DND-41 (cell line): ENCODE results near the gene LINC00237.

Experiments
- ATAC-seq: fragments of 200-7000 bp; cut with Tn5 transposase; 3 replicates; pipeline ENCODE4 v1.9.1; 2021; ENCODE audit warnings: low read depth; ENCODE audit not compliant: insufficient read depth
- DNase-seq: peaks from one replicate; pipeline ENCODE4 v3.0.0-alpha.2; 2020
- H2AFZ ChIP-seq: 2 replicates; pipeline ENCODE4 v1.6.0; 2012; ENCODE audit warnings: low read depth, low read length
- H3K27ac ChIP-seq: 2 replicates; pipeline ENCODE4 v1.5.1; 2012; ENCODE audit warnings: low read length, inconsistent platforms
- H3K27me3 ChIP-seq: fragments of 200-600 bp; sonication (generic); 2 replicates; pipeline ENCODE4 v1.6.0; 2012; ENCODE audit warnings: low read length, mild to moderate bottlenecking, inconsistent platforms; ENCODE audit not compliant: insufficient read depth, poor library complexity
- H3K36me3 ChIP-seq: 2 replicates; pipeline ENCODE4 v1.5.1; 2012; ENCODE audit warnings: low read length, inconsistent platforms; ENCODE audit not compliant: insufficient read depth
- H3K4me1 ChIP-seq: 2 replicates; pipeline ENCODE4 v1.5.1; 2012; ENCODE audit warnings: mild to moderate bottlenecking, low read length; ENCODE audit not compliant: insufficient read depth
- H3K4me2 ChIP-seq: 2 replicates; pipeline ENCODE4 v1.6.0; 2012; ENCODE audit warnings: mild to moderate bottlenecking, moderate library complexity, low read length, inconsistent platforms; ENCODE audit not compliant: insufficient read depth
- H3K4me3 ChIP-seq, 2 experiments: fragments of 200-600 bp in 1 of 2; shearing (Covaris generic) in 1 of 2; 2 replicates each; pipeline ENCODE4 v1.5.1; 2012 to 2016; ENCODE audit warnings: inconsistent platforms in 2 of 2, low read length in 2 of 2, mild to moderate bottlenecking in 2 of 2, low read depth in 1 of 2, moderate library complexity in 1 of 2
- H3K79me2 ChIP-seq: 2 replicates; pipeline ENCODE4 v1.6.0; 2012; ENCODE audit warnings: low read length, inconsistent platforms; ENCODE audit not compliant: insufficient read depth
- H3K9ac ChIP-seq: 2 replicates; pipeline ENCODE4 v1.6.0; 2012; ENCODE audit warnings: low read depth, mild to moderate bottlenecking, inconsistent platforms, low read length, moderate library complexity
- H3K9me3 ChIP-seq: 2 replicates; pipeline ENCODE4 v1.5.1; 2012; ENCODE audit warnings: low read length, moderate library complexity, mild to moderate bottlenecking, inconsistent platforms; ENCODE audit not compliant: insufficient read depth, severe bottlenecking
- H4K20me1 ChIP-seq: 2 replicates; pipeline ENCODE4 v1.6.0; 2012; ENCODE audit warnings: low read length; ENCODE audit not compliant: insufficient read depth
- CTCF ChIP-seq: IDR thresholded peaks from 2 replicates; pipeline ENCODE4 v1.5.1; 2012; ENCODE audit warnings: borderline replicate concordance, low read length, moderate library complexity, mild to moderate bottlenecking; ENCODE audit not compliant: poor library complexity, severe bottlenecking; ENCODE audit errors: extremely low read depth
- EZH2 ChIP-seq: IDR thresholded peaks from 3 replicates; pipeline ENCODE4 v1.6.1; 2012; ENCODE audit warnings: borderline replicate concordance, low read depth, mild to moderate bottlenecking, moderate library complexity, low read length, inconsistent platforms; ENCODE audit not compliant: severe bottlenecking

Gene LINC00237

DNA sequence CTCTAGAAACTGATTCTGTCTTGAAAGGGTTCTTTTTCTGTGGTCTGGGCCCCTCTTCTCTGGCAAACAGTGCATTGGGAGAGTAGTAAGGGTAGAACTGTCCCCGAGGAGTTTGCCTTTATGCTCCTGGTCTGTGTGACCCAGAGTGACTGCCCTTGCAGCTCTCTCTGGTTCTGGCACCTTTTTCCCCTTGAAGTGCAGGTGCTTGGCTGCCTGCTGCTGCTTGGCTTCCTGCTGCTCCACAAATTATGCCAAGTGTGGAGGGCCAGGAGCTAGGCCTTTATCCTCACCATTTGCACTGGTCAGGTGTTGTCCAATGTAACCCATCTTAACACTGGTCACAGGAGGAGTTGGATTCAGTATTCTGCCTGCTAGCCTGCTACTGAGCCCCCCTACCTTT is 30.9 kb upstream of the LINC00237 start:
- H3K4me3 ChIP-seq: no peak overlapping the region
- no peaks in the 10 kb centered on the region for H3K4me1 ChIP-seq
- TF ChIP-seq CTCF: no peak
- no peaks in the 10 kb centered on the region for H4K20me1 ChIP-seq
- H3K27ac ChIP-seq: no peak overlapping the region
- H3K27me3 ChIP-seq: no peaks in the 10 kb centered on the region
- ATAC-seq: no peak
- no peak overlapping the region for H3K4me2 ChIP-seq
- no peaks in the 10 kb centered on the region for H3K79me2 ChIP-seq
- no peak for DNase-seq
- no peak overlapping the region for H3K9ac ChIP-seq
- H3K9me3 ChIP-seq: no peaks in the 10 kb centered on the region
- peaks cover 43% of the 10 kb centered on the region for H3K36me3 ChIP-seq
- no peak overlapping the region for H2AFZ ChIP-seq

- no peaks in the 10 kb centered on the region for H3K9me3 ChIP-seq
- peaks cover 39% of the 10 kb centered on the region for H3K36me3 ChIP-seq
- no peak for ATAC-seq
These were observed 30.0 kb upstream of the LINC00237 start for GRCh38 chr20:21136015-21136732.

DNA sequence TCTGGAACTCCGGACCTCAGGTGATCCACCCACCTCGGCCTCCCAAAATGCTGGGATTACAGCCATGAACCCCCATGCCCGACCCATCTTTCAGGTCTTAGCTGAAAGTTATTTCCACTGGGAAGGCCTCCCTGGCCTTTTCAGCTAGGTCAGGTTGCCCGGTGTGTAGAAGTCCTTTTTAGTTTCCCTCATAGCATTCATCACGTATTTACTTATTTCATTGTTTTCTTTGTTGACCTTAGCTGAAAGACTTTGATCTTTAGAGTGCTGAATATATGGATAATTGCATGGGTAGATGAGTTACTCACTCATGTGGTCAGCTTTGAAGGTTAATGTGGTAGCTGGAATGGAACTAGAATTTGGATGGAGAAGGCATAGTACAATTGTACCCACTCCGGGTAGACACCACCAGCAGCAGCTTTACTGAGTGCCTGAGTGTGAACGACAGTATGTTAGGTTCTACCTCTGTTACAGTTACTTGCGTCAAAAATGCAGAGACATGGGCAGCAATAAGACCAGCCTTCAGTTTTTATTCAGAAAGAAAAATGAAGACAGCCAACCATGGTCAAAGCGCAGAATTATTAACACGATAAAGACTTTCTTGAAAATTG is 28.8 kb upstream of the LINC00237 start:
- H3K9ac ChIP-seq: no peak overlapping the region
- H3K27ac ChIP-seq: no peak overlapping the region
- no peaks in the 10 kb centered on the region for H3K79me2 ChIP-seq
- no peaks in the 10 kb centered on the region for H3K9me3 ChIP-seq
- no peak overlapping the region for H3K4me2 ChIP-seq
- DNase-seq (no peak), ATAC-seq (no peak)
- H3K4me3 ChIP-seq: no peak overlapping the region
- TF ChIP-seq EZH2 (no peak), CTCF (no peak)
- H3K4me1 ChIP-seq: no peaks in the 10 kb centered on the region
- H2AFZ ChIP-seq: no peak overlapping the region
- H4K20me1 ChIP-seq: no peaks in the 10 kb centered on the region
- H3K27me3 ChIP-seq: no peaks in the 10 kb centered on the region
- peaks cover 36% of the 10 kb centered on the region for H3K36me3 ChIP-seq

More at GRCh38 chr20:21136015-21136732, 30.0 kb upstream of the LINC00237 start:
- Histone ChIP-seq H4K20me1 (no peaks in the 10 kb centered on the region), H3K79me2 (no peaks in the 10 kb centered on the region), H3K4me1 (no peaks in the 10 kb centered on the region), H3K27me3 (no peaks in the 10 kb centered on the region), H2AFZ (no peak overlapping the region), H3K4me2 (no peak overlapping the region), H3K27ac (no peak overlapping the region), H3K4me3 (no peak overlapping the region), H3K9ac (no peak overlapping the region)
- no peak for DNase-seq
- TF ChIP-seq CTCF: no peak
- TF ChIP-seq EZH2: no peak
